Suppressor macrophage treated with lipopolysaccharide for 4 hours (primary cell): Measurements from ENCODE around the gene MARCHF10.
A peak's percentile ranks its signal among the peaks of the same experiment; 100 is the strongest.
"Not testable (repeated sequence)": the region's sequence is repeated elsewhere in the genome, so short reads cannot be mapped to it uniquely, and the experiment has no call there.

Source experiments
- DNase-seq: peaks from one replicate; pipeline ENCODE4 v3.0.0-alpha.2; 2020

Gene MARCHF10

GRCh38 chr17:62785983-62786382 is 22.1 kb downstream of the MARCHF10 start:
- DNase-seq: not testable (repeated sequence)

GRCh38 chr17:62782730-62783270 is 25.3 kb downstream of the MARCHF10 start:
- DNase-seq: no peak

DNA sequence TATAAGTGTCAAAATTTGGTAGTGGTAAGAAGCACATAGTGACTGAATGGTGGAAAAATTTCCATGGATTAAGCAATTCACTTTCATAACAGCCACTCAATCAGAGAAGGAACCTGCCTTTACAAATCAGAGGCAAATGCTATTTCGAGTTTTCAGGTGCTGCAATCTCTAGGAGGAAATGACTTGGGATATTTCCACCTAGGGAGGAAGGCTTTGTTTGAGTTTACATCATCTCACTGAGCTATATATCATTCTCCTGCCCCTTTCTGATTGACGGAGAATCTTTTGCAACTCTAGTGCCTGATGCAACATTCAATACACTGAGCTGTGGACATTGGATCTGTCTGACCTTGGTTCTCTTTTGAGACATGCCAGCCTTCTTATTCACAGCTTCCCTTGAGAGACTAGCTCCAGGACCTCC is 26.3 kb downstream of the MARCHF10 start:
- peak; percentile 10 for DNase-seq

DNA sequence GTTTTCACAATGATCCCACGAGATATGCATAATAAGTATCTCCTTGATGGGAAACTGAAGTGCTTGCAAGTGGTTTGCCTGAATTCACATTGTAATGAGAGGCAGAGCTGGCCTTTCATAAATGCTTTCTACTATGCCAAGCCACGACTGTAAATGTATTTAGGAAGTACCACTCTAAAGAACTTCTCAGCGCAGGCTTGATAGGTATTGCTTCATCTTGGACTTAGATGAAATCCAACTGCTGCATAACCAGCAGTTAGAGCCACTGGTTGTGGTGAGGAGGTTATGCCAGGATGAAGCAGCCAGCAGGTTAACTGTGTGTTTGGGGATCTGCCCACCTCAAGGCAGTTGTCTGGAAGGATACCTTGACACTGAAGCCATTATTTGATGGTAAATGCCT is 26.8 kb downstream of the MARCHF10 start:
- no peak for DNase-seq

DNA sequence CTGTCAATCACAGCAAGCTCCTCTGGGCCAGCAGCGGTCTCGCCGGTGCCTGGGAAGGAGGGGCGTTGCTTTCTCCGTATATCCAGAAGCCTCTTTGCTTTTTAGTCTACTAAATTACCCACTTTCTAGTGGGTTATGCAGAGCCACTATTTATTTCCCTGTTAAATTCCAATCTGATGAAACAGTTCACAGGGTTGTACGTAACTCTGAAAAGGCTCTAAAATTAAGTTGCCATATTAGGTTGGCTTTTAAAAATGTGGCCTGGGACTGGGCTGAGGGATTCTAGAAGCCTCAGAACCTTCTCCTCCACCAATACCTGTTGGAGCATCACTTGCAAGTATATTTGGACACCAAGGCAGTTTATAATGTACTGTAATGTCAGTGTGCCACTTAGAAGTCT is 27.2 kb downstream of the MARCHF10 start:
- no peak for DNase-seq

GRCh38 chr17:62780269-62780668 is 27.8 kb downstream of the MARCHF10 start:
- DNase-seq: no peak

DNA sequence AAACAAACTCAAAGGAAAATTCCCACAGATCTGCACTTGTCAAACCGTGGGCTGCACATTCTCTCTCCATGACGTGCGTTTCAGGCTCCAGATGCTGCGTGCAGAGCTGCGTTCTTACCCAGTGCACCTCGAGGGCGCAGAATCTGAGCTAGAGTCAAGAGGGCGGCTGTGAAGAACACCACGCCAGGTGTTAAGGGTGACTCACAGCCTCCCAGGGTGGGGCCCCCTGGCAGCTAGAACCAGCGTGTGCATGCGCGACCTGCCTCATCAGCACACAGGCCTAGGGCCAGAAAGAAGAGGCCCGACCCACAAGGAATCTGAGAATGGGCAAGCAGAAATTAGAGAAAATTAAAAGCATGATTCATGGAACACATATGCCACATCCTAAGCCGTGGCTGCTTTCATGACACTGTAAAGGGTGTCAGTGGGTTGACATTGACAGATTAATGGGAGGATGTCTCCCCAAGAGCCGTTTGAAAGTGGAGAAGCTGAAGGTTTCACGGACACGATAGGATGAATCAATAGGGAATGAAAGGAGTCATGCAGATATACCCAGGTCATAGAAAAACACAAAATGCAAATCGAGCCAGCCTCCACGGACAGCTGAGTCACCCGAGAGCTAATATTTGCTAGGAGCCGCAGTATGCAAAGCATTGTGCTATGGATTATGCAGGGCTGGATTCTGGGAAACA is 29.0 kb downstream of the MARCHF10 start:
- DNase-seq: no peak

DNA sequence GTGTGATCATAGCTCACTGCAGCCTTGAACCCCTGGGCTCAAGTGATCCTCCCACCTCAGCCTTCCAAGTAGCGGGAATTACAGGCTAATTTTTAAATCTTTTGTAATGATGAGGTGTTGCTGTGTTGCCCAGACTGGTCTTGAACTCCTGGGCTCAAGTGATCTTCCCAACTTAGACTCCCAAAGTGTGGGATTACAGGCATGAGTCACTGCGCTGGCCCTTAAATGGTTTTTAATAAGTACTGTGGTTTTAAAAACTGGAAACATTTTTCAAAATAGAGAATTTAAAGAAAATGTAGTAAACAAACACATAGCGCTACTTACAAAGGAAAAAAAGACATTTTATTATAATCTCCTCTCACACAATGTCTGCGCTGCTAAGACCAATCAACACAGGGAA is 32.2 kb downstream of the MARCHF10 start:
- no peak for DNase-seq

DNA sequence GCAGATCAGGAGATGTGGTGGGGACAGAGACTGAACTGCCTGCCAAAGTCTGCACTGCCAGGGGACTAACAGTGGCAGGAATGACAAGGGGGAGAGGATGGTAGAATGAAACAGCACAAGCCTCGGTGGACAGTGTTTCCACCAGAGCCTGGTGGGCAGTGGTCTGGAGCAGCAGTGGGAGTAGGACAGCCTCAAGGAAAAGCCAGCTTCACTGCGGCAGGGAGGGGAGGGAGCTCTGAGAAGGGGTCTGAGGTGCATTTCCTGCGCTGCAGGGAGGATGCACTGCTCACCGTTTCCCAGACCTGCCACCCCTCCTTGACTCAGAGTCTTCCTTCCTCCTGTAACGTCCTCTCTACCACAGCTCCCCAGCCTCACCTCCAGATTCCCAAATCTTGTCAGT is 33.8 kb downstream of the MARCHF10 start:
- no peak for DNase-seq

GRCh38 chr17:62767997-62768396 is 40.1 kb downstream of the MARCHF10 start:
- DNase-seq: no peak

DNA sequence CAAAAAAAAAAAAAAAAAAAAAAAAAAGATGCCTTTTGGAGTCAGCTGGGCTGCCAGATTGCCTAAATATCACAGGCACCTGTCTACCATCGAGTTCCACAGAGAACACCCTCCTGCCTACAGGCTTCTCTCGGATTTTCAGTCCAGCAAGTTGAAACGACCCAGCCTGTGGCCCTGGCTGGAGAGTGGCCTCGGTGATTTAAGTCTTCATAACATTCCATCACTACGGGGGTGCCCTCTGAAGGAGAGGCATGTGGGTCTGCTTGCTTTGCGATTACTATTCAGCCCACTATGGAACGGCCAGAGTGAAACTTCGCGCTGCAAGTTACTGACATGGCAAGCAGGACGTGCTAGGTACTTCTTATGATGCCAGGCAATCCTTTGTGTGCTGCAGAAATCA is 42.8 kb downstream of the MARCHF10 start:
- no peak for DNase-seq

DNA sequence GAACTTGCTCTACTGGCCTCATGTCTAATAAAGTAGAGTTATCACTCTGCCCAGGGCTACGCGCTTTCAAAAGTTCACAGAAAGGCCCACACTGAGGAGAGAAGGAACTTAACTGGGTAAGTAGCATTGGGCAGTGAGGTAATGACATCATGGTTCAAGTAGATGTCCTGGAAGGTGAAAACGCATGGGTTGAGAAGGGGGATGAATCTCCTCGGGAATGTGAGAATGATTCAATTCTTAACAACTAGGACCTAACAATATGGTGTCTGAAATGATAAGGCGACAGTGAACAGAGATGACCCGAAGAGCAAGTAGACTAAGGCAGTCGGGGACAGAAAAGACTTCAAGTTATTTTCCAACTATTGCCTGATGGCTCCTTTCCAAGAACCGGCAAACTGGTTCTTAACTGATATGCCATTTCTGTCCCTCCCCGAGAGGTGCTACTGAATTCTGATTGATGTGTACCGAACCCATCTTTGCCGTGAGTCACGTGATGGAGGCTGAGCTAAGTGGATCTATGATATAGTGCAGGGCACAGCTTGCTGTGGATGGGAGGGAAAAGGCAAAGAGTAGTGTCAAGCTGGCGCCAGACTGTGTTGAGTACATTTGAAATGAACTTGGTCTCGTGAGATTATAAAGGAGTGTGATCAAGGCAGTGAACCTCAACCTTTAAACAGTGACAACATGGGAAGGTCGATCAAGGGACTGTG is 44.1 kb downstream of the MARCHF10 start:
- no peak for DNase-seq

GRCh38 chr17:62761884-62762283 is 46.2 kb downstream of the MARCHF10 start:
- no peak for DNase-seq

DNA sequence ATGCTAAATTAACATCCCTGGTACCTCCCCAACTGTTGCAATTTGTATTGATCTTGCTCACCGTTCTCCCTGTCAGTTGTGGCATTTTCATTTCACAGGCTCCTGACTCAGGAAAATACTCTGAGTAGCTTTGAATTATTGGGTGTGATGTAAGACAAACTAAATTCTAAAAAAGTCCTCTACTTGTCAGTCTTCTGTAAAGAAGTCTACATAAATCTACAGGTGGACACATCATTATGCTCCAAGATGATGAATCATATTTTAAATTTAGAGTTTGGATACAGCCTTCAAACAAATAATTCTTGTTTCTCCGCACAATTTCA is 47.2 kb downstream of the MARCHF10 start:
- no peak for DNase-seq

DNA sequence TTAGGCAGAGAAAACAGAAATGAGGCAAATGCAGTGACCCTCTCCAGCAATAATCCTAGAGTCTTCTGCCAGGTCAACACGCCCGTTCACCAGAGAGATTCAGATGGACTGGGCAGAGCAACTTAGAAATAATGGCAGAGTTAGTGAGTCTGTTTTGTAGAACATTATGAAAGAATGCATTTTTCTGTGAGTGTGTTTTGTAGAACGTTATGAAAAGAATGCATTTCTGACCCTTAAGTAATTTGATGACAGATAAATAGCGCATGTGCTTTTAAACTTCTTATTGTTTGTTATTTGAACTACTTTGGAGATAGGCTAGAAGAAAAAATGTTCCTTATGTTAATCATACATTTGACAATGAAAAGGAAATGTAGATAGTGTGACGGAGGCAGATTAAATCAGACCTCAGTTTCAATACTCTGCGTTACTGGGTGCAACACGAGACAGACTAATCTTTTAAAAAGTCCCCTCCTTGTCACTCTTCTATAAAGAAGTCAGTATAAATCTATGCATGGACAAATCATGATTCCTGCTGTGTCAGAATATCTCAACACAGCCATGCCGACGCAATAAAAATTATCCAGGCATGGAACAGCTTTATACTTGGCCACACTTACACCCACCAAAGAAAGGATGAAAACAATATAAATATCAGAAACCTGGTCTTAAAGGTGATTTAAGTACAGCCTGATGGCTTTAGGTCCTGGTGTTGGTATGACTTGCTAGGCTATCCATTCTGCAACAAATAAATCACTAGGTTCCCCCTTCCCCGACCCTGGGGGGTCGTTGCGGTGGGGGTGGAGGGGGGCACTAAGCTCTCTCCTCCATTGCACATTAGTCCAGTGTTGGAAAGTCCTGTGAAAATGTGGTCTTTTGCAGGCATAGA is 47.8 kb downstream of the MARCHF10 start:
- no peak for DNase-seq

GRCh38 chr17:62757500-62757951 is 50.6 kb downstream of the MARCHF10 start:
- no peak for DNase-seq

DNA sequence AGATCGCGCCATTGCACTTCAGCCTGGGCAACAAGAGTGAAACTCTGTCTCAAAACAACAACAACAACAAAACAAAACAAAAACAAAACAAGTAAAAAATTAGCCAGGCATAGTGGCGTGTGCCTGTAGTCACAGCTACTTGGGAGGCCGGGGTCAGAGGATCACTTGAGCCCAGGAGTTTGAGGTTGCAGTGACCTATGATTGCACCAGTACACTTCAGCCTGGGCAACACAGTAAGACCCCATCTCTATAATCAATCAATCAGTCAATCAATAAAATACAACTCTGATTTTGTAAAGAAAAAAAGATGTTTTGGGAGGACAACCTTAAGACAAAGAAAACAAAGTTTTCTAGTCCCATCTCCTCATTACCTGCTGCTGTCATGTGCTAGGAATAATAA is 51.9 kb downstream of the MARCHF10 start:
- DNase-seq: no peak

GRCh38 chr17:62755141-62755851 is 52.8 kb downstream of the MARCHF10 start:
- no peak for DNase-seq

DNA sequence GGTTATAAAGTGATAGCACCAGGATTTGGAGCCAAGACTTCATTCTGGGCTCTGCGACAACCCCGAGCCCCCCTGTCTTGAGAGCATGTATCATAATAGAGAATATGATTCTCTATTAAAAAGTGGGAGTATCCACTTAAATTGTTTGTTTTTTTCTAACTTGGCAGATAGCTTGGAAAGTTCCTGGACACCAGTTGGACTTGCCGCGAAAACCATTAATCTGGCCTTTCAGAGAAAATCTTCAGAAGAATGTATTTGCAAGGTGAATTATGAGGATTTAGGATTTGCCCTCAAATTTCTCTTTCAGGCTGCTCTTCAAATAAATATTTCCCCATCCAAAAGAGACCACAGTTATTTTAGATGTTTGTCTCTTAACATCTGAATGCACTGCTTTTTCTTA is 53.5 kb downstream of the MARCHF10 start:
- no peak for DNase-seq

- DNase-seq: no peak
Measured at GRCh38 chr17:62753562-62753961, 54.6 kb downstream of the MARCHF10 start.

DNA sequence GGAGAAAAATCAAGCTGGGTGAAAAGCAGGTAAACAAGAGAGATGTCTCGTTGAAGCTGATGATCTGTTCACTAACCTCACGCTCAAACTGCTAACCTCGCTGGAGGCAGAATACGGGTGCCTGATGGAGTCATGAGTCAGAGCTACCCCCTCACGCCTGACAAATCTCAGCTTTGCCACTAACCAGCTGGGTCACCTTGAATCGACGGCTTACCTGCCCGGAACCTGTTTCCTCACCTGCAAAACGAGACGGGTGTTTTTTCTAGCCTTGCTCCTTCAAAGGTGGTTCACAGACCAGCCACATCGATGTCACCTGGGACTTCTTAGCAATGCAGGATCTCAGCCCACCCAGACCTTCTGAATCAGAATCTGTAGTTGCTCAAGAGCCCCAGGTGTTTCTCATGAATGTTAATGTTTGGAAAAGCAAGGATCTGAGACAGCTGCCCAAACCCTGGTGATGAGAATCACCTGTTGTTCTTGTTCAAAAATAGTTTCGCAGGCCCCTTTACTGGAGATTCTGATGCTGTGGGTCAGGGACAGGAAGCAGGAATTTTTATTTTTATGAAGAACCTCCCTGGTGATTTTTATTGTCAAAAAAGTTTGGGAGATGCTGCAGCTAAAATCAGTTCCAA is 56.9 kb downstream of the MARCHF10 start:
- no peak for DNase-seq

DNA sequence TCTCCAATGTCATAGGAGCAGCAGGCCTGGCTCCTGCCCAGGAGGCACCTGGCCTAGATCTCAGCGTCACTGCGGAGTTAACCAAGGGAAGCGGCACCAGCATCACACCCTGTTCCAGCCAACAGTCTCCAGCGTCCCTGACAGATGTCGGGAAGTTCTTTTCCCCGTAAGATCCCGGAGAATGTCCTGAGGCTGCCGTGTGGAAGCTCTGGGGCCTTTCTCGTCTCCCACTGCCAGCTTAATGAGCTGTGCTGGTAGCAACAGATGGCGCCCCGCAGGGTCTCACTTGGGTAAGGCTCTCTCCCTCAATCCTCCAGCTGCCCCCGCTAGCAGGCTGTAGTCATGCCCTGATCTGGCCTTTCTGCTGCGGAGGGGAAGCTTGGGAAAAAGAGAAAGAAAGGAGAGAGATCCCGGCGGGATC is 57.5 kb downstream of the MARCHF10 start:
- no peak for DNase-seq
